ENCODE measurements around the gene HIRA.
"Not testable (repeated sequence)": the region's sequence is repeated elsewhere in the genome, so short reads cannot be mapped to it uniquely, and the experiment has no call there.

The HIRA gene

GRCh38 chr22:19393704-19394103 is 37.8 kb downstream of the HIRA start:
- H3K27ac ChIP-seq: no peak overlapping the region
- DNase-seq (ENCODE audit: low read depth, low spot score): no peak

- DNase-seq (ENCODE audit: low read depth, low spot score): no peak
- no peak overlapping the region for H3K27ac ChIP-seq
Measured at GRCh38 chr22:19387575-19387974, 44.0 kb downstream of the HIRA start.

- DNase-seq (ENCODE audit: low read depth, low spot score): no peak
- no peak overlapping the region for H3K27ac ChIP-seq
Measured at GRCh38 chr22:19387038-19387437, 44.5 kb downstream of the HIRA start.

GRCh38 chr22:19386248-19386647 is 45.3 kb downstream of the HIRA start:
- no peak for DNase-seq (ENCODE audit: low read depth, low spot score)
- H3K27ac ChIP-seq: no peak overlapping the region

- no peak overlapping the region for H3K27ac ChIP-seq
- DNase-seq (ENCODE audit: low read depth, low spot score): no peak
Measured at GRCh38 chr22:19385221-19385906, 46.2 kb downstream of the HIRA start.

- H3K27ac ChIP-seq: no peak overlapping the region
- DNase-seq (ENCODE audit: low read depth, low spot score): no peak
Measured at GRCh38 chr22:19383292-19383691, 48.2 kb downstream of the HIRA start.

- no peak overlapping the region for H3K27ac ChIP-seq
- no peak for DNase-seq (ENCODE audit: low read depth, low spot score)
Measured at GRCh38 chr22:19382240-19382639, 49.3 kb downstream of the HIRA start.

- DNase-seq (ENCODE audit: low read depth, low spot score): no peak
- H3K27ac ChIP-seq: no peak overlapping the region
Measured at GRCh38 chr22:19378344-19378674, 53.2 kb downstream of the HIRA start.

- no peak for DNase-seq (ENCODE audit: low read depth, low spot score)
- H3K27ac ChIP-seq: no peak overlapping the region
Measured at GRCh38 chr22:19377565-19378343, 53.8 kb downstream of the HIRA start.

GRCh38 chr22:19376971-19377370 is 54.6 kb downstream of the HIRA start:
- no peak for DNase-seq (ENCODE audit: low read depth, low spot score)
- H3K27ac ChIP-seq: no peak overlapping the region

- H3K27ac ChIP-seq: no peak overlapping the region
- DNase-seq (ENCODE audit: low read depth, low spot score): no peak
Measured at GRCh38 chr22:19376247-19376646, 55.3 kb downstream of the HIRA start.

- H3K27ac ChIP-seq: no peak overlapping the region
- DNase-seq (ENCODE audit: low read depth, low spot score): no peak
Measured at GRCh38 chr22:19375435-19375834, 56.1 kb downstream of the HIRA start.

GRCh38 chr22:19374410-19374809 is 57.1 kb downstream of the HIRA start:
- DNase-seq (ENCODE audit: low read depth, low spot score): no peak
- H3K27ac ChIP-seq: no peak overlapping the region

- DNase-seq (ENCODE audit: low read depth, low spot score): no peak
Measured at GRCh38 chr22:19373450-19373849, 58.1 kb downstream of the HIRA start.

GRCh38 chr22:19371893-19372292 is 59.6 kb downstream of the HIRA start:
- DNase-seq (ENCODE audit: low read depth, low spot score): no peak
- H3K27ac ChIP-seq: no peak overlapping the region

More at GRCh38 chr22:19373450-19373849, 58.1 kb downstream of the HIRA start:
- no peak overlapping the region for H3K27ac ChIP-seq

GRCh38 chr22:19368876-19369275 is 62.7 kb downstream of the HIRA start:
- H3K27ac ChIP-seq: no peak overlapping the region
- DNase-seq (ENCODE audit: low read depth, low spot score): no peak

- H3K27ac ChIP-seq: no peak overlapping the region
- DNase-seq (ENCODE audit: low read depth, low spot score): no peak
Measured at GRCh38 chr22:19367763-19368367, 63.7 kb downstream of the HIRA start.

GRCh38 chr22:19363541-19363940 is 68.0 kb downstream of the HIRA start:
- H3K27ac ChIP-seq; DNase-seq (ENCODE audit: low read depth, low spot score): not testable (repeated sequence)

- no peak overlapping the region for H3K27ac ChIP-seq
- DNase-seq (ENCODE audit: low read depth, low spot score): no peak
Measured at GRCh38 chr22:19361501-19362103, 69.9 kb downstream of the HIRA start.

- no peak overlapping the region for H3K27ac ChIP-seq
- no peak for DNase-seq (ENCODE audit: low read depth, low spot score)
Measured at GRCh38 chr22:19360862-19361261, 70.7 kb downstream of the HIRA start.

GRCh38 chr22:19360300-19360792 is 71.2 kb downstream of the HIRA start:
- H3K27ac ChIP-seq: no peak overlapping the region
- no peak for DNase-seq (ENCODE audit: low read depth, low spot score)
